GM12878 (cell line): ENCODE results near the gene C16orf92. TPM values are rescaled to one million over a fixed set of nuclear protein-coding genes. Genes with fewer than 3 reads are reported as not detected.
A peak's percentile ranks its signal among the peaks of the same experiment; 100 is the strongest.

Source experiments
- CEBPZ ChIP-seq: fragments of 150-350 bp; IDR thresholded peaks from 2 replicates; pipeline ENCODE4 v1.6.1; 2016; ENCODE audit warnings: low read depth, low read length
- GATAD2B ChIP-seq: fragments of 450-650 bp; conservative IDR thresholded peaks from 2 replicates; pipeline ENCODE4 v1.6.1; 2017; ENCODE audit warnings: low read depth, mild to moderate bottlenecking, moderate library complexity
- IRF4 ChIP-seq: IDR thresholded peaks from 2 replicates; pipeline ENCODE4 v1.6.1; 2011; ENCODE audit warnings: low read depth, low read length
- MEF2A ChIP-seq: IDR thresholded peaks from 2 replicates; pipeline ENCODE4 v1.6.1; 2011; ENCODE audit warnings: low read depth, mild to moderate bottlenecking, low read length, moderate library complexity; ENCODE audit not compliant: insufficient read depth
- POLR2A ChIP-seq: IDR thresholded peaks from 2 replicates; pipeline ENCODE4 v1.6.1; 2011; ENCODE audit warnings: low read depth, mild to moderate bottlenecking, low read length
- POU2F2 ChIP-seq: IDR thresholded peaks from 3 replicates; pipeline ENCODE4 v1.6.1; 2011; ENCODE audit warnings: low read depth, mild to moderate bottlenecking, low read length, borderline replicate concordance
- SRF ChIP-seq, 2 experiments: IDR thresholded peaks; 2 replicates each; pipeline ENCODE4 v1.6.1; 2011; ENCODE audit warnings: low read depth in 2 of 2, low read length in 2 of 2, mild to moderate bottlenecking in 1 of 2, moderate library complexity in 1 of 2
- ZNF217 ChIP-seq: fragments of 450-650 bp; IDR thresholded peaks from 2 replicates; pipeline ENCODE4 v1.6.1; 2017; ENCODE audit warnings: antibody characterized with exemption, mild to moderate bottlenecking
- polyA plus RNA-seq, 11 experiments: library from polyadenylated mRNA; depleted of rRNA in 4 of 11; unstranded in 6 of 11; stranded (reverse) in 5 of 11; fragments of >200 nt; fragmentation: Nextera tagmentation in 4 of 11; fragmentation: Illumina TruSeq in 1 of 11; extraction: Ambion mirVana in 4 of 11; extraction: Trizol in 1 of 11; gene quantifications; 1 replicate in 1 of 11; 2 replicates in 10 of 11; pipeline versions ENCODE4 v1.2.1 to v1.2.3, GENCODE V29; 2011 to 2016; ENCODE audit warnings: inconsistent platforms in 2 of 11, missing spikeins in 2 of 11, low read depth in 1 of 11
- total RNA-seq, 4 experiments: library from RNA; depleted of rRNA in 3 of 4; stranded (reverse); fragments of >200 nt in 3 of 4; fragmentation: Illumina TruSeq in 1 of 4; extraction: Trizol in 1 of 4; gene quantifications; 2 replicates each; pipeline versions ENCODE4 v1.2.1 to v1.2.3, GENCODE V29; 2013 to 2021

C16orf92 gene
- total and polyA plus RNA-seq, 10 of the 15 experiments (the other 5 are each of a cell fraction or from before 2014, with no cell fraction given): not detected

GRCh38 chr16:29973384-29974246 is 49.4 kb upstream of the C16orf92 start, which contains the start of gene TAOK2 (continued):
- no peak for TF ChIP-seq CEBPZ
- no peak for TF ChIP-seq SRF (IDR thresholded peaks at IDR 0.05; ENCODE audit: low read depth in 2 of 2, low read length in 2 of 2)
- no peak for TF ChIP-seq IRF4
- peak; percentile 85 for TF ChIP-seq POLR2A
- peak; percentile 58; the same call in 1 of the 2 replicates for TF ChIP-seq GATAD2B
- TF ChIP-seq POU2F2: 0 out of 3 replicates have a peak, but pooled peaks have one; percentile 24
- no peak for TF ChIP-seq ZNF217
- 0 out of 2 replicates have a peak, but pooled peaks have one; percentile 23 for TF ChIP-seq MEF2A
